IMR-90 (cell line): Measurements from ENCODE around the gene DAP3. TPM values are rescaled to one million over a fixed set of nuclear protein-coding genes. Genes with fewer than 3 reads are reported as not detected.
"Not testable (repeated sequence)": the region's sequence is repeated elsewhere in the genome, so short reads cannot be mapped to it uniquely, and the experiment has no call there.

Source experiments
- ATAC-seq: fragments of 200-7000 bp; cut with Tn5 transposase; 2 replicates; pipeline ENCODE4 v1.9.1; 2020; ENCODE audit warnings: low read depth, mild to moderate bottlenecking, moderate library complexity
- BruUV-seq: library from RNA; stranded (reverse); fragments of 400-500 nt; replicated peaks from 2 replicates; lab custom pipeline; 2021; lab: Mats Ljungman, UMichigan
- CTCF ChIA-PET: fragments of 300-600 bp; formaldehyde crosslinking; extraction: SDS; loops from one replicate; lab custom pipeline; 2021; ENCODE audit warnings: antibody characterized with exemption; lab: Yijun Ruan, JAX
- POLR2A ChIA-PET: fragments of 300-600 bp; sonication (Branson Sonifier 250); formaldehyde crosslinking; loops from one replicate; lab custom pipeline; 2022; ENCODE audit warnings: antibody characterized with exemption; ENCODE audit not compliant: unreplicated experiment; lab: Charles Lee
- DNase-seq: peaks from one replicate; pipeline ENCODE4 v3.0.0; 2013
- H2AFZ ChIP-seq: replicated peaks from 2 replicates; pipeline ENCODE3; 2013; ENCODE audit warnings: low read length, mild to moderate bottlenecking; ENCODE audit not compliant: poor library complexity
- H2AK5ac ChIP-seq: 2 replicates; pipeline ENCODE4 v1.6.1; 2013; ENCODE audit warnings: low read depth, low read length, inconsistent platforms
- H2AK9ac ChIP-seq: replicated peaks from 2 replicates; pipeline ENCODE3; 2013; ENCODE audit warnings: mild to moderate bottlenecking, low read depth, low read length, moderate library complexity; ENCODE audit not compliant: poor library complexity
- H2BK120ac ChIP-seq: 2 replicates; pipeline ENCODE4 v1.6.1; 2013; ENCODE audit warnings: low read depth, low read length, inconsistent platforms
- H2BK15ac ChIP-seq: 3 replicates; pipeline ENCODE4 v1.6.1; 2013; ENCODE audit warnings: low read depth, low read length, inconsistent platforms
- H2BK20ac ChIP-seq: 2 replicates; pipeline ENCODE4 v1.6.1; 2013; ENCODE audit warnings: low read depth, mild to moderate bottlenecking, inconsistent platforms, low read length, moderate library complexity
- H2BK5ac ChIP-seq: 2 replicates; pipeline ENCODE4 v1.6.1; 2013; ENCODE audit warnings: mild to moderate bottlenecking, low read depth, low read length, inconsistent platforms; ENCODE audit not compliant: poor library complexity, severe bottlenecking
- H3K14ac ChIP-seq: replicated peaks from 2 replicates; pipeline ENCODE4 v1.6.1; 2013; ENCODE audit warnings: low read depth, low read length, inconsistent platforms
- H3K18ac ChIP-seq: 2 replicates; pipeline ENCODE4 v1.6.1; 2013; ENCODE audit warnings: low read depth, low read length, control low read depth
- H3K23ac ChIP-seq: 2 replicates; pipeline ENCODE4 v1.6.1; 2013; ENCODE audit warnings: low read depth, low read length, inconsistent platforms
- H3K27ac ChIP-seq: 2 replicates; pipeline ENCODE4 v1.5.1; 2013; ENCODE audit warnings: mild to moderate bottlenecking, control low read depth, low read length; ENCODE audit not compliant: insufficient read depth
- H3K27me3 ChIP-seq: 2 replicates; pipeline ENCODE4 v1.6.1; 2013; ENCODE audit warnings: low read length; ENCODE audit not compliant: control insufficient read depth, insufficient read depth
- H3K36me3 ChIP-seq: 2 replicates; pipeline ENCODE4 v1.6.1; 2013; ENCODE audit warnings: low read length, mixed read lengths; ENCODE audit not compliant: control insufficient read depth, insufficient read depth
- H3K4ac ChIP-seq: 2 replicates; pipeline ENCODE4 v1.6.1; 2013; ENCODE audit warnings: low read depth, low read length, inconsistent platforms
- H3K4me1 ChIP-seq: 2 replicates; pipeline ENCODE4 v1.6.1; 2013; ENCODE audit warnings: low read length, mixed read lengths; ENCODE audit not compliant: control insufficient read depth, insufficient read depth
- H3K4me2 ChIP-seq: 2 replicates; pipeline ENCODE4 v1.6.1; 2013; ENCODE audit warnings: low read depth, mild to moderate bottlenecking, control low read depth, low read length, moderate library complexity
- H3K4me3 ChIP-seq: 2 replicates; pipeline ENCODE4 v1.5.1; 2013; ENCODE audit warnings: low read depth, mild to moderate bottlenecking, control low read depth, low read length, moderate library complexity; ENCODE audit not compliant: insufficient read depth
- H3K56ac ChIP-seq: 2 replicates; pipeline ENCODE4 v1.6.1; 2013; ENCODE audit warnings: low read length, inconsistent platforms; ENCODE audit not compliant: insufficient read depth; ENCODE audit errors: extremely low read depth
- H3K79me1 ChIP-seq, 2 experiments: 2 replicates each; pipeline ENCODE4 v1.6.1; 2013; ENCODE audit warnings: low read length in 2 of 2, inconsistent platforms in 1 of 2, low read depth in 1 of 2
- H3K9ac ChIP-seq: 2 replicates; pipeline ENCODE4 v1.6.1; 2013; ENCODE audit warnings: low read depth, low read length, control low read depth
- H3K9me1 ChIP-seq: 2 replicates; pipeline ENCODE4 v1.6.1; 2013; ENCODE audit warnings: low read length, inconsistent platforms; ENCODE audit not compliant: insufficient read depth
- H3K9me3 ChIP-seq: 2 replicates; pipeline ENCODE4 v1.6.1; 2013; ENCODE audit warnings: low read length; ENCODE audit not compliant: control insufficient read depth, insufficient read depth
- H4K20me1 ChIP-seq: 2 replicates; pipeline ENCODE4 v1.6.1; 2013; ENCODE audit warnings: low read length, inconsistent platforms; ENCODE audit not compliant: insufficient read depth
- H4K5ac ChIP-seq: 2 replicates; pipeline ENCODE4 v1.6.1; 2013; ENCODE audit warnings: mild to moderate bottlenecking, low read depth, low read length, control low read depth
- H4K8ac ChIP-seq, 2 experiments: 2 replicates each; pipeline ENCODE4 v1.6.1; 2013; ENCODE audit warnings: low read depth in 2 of 2, low read length in 2 of 2, control low read depth in 1 of 2, inconsistent platforms in 1 of 2
- H4K91ac ChIP-seq: 2 replicates; pipeline ENCODE4 v1.6.1; 2013; ENCODE audit warnings: low read depth, low read length, inconsistent platforms; ENCODE audit not compliant: insufficient read depth
- WGBS, 2 experiments: methylation state at CpG; one replicate each; pipeline versions ENCODE4 v1.1.5 to v1.1.7; 2013; ENCODE audit warnings: missing lambda C conversion rate in 2 of 2; ENCODE audit not compliant: insufficient read length in 1 of 2; ENCODE audit errors: extremely low coverage in 2 of 2; 5-methylcytosine and 5-hydroxymethylcytosine counted together
- dilution Hi-C: fragments of 300-500 bp; cut with HindIII; formaldehyde crosslinking; loops from one replicate; pipeline ENCODE4 v1.14.3; 2018; ENCODE audit warnings: low sequenced_read_pairs; ENCODE audit not compliant: unreplicated experiment
- in situ Hi-C: fragments of 300-500 bp; cut with MboI; formaldehyde crosslinking; loops from 3 replicates; pipeline ENCODE4 v1.14.3; 2019; ENCODE audit warnings: low sequenced_read_pairs, inconsistent platforms, mixed read lengths
- intact Hi-C: fragments of 100-400 bp; cut with micrococcal nuclease; formaldehyde crosslinking; loops from 2 replicates; pipeline ENCODE4 v1.10.0; 2022
- polyA plus RNA-seq, 3 experiments: library from polyadenylated mRNA; depleted of rRNA; stranded (reverse); fragments of >200 nt; gene quantifications; 2 replicates each; pipeline ENCODE4 v1.2.3, GENCODE V29; 2012; ENCODE audit warnings: low replicate concordance in 1 of 3
- total RNA-seq: library from RNA; depleted of rRNA; stranded (reverse); fragments of >200 nt; gene quantifications from 2 replicates; pipeline ENCODE4 v1.2.3, GENCODE V29; 2012

Gene DAP3
- total and polyA plus RNA-seq, 2 of the 4 experiments (the other 2 are of a cell fraction): 48.6 to 126 TPM

DNA sequence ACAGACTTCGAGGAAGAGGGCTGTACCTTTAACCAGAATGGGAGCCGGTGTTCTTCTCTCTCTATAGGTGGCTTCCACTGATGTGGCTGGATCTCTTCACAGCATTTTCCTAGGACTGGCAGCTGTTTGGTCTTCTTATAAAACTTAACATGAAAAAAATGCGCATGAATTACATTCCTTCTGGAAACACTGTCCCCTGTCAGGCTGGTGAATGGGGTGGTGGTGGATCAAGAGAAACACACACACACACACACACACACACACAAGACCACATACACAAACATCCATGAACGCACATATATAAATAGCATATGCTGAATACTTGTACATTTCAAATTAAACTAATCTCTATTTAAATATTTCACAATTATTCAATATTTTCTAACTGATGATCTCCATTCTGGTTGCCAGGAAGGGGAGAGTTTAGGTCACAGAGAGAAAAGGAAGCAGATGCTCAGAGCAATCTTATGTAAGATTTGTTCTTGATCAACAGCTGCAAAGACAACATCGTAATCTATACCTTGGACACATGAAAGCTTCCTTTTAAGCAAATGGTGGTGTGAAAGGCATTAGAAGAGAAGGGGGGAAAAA, 78.6 kb downstream of the DAP3 start:
- H3K4me3 ChIP-seq, dilution Hi-C loops, in situ Hi-C loops, H2AK5ac ChIP-seq, H4K5ac ChIP-seq, H3K4me2 ChIP-seq, H3K9ac ChIP-seq, H3K18ac ChIP-seq, H2BK15ac ChIP-seq, POLR2A ChIA-PET, H3K4ac ChIP-seq, H3K27ac ChIP-seq, H2AK9ac ChIP-seq, H4K91ac ChIP-seq, H4K20me1 ChIP-seq, H3K9me3 ChIP-seq, BruUV-seq, intact Hi-C loops, H3K4me1 ChIP-seq, CTCF ChIA-PET, H2BK20ac ChIP-seq, H3K27me3 ChIP-seq, H2AFZ ChIP-seq, H2BK5ac ChIP-seq, H3K23ac ChIP-seq, DNase-seq, H3K56ac ChIP-seq, ATAC-seq, H3K9me1 ChIP-seq, H2BK120ac ChIP-seq, H4K8ac ChIP-seq, H3K14ac ChIP-seq: not testable (repeated sequence)
- H3K79me1 ChIP-seq: peaks cover 3 to 12% of the 10 kb centered on the region in 2 experiments; a peak in 2 of 4 replicates
- peaks cover 53% of the 10 kb centered on the region for H3K36me3 ChIP-seq
- WGBS, 2 experiments: no CpG with 5 or more reads among the region's 5 CpGs
